Vagina (tissue), 2 donors: ENCODE data around the gene TDRKH. TPM values are rescaled to one million over a fixed set of nuclear protein-coding genes. Genes with fewer than 3 reads are reported as not detected.

Source experiments
- DNase-seq, 2 donors: peaks; one replicate each; pipeline ENCODE4 v3.0.0-alpha.2; 2017; ENCODE audit errors: extremely low spot score in 2 of 2
- H3K27ac ChIP-seq: fragments of 200-600 bp; sonication (generic); one replicate; pipeline ENCODE4 v1.5.1; 2019
- H3K27me3 ChIP-seq: fragments of 200-600 bp; sonication (generic); one replicate; pipeline ENCODE4 v1.5.1; 2019
- H3K36me3 ChIP-seq, 2 donors: fragments of 200-600 bp; sonication (generic); one replicate each; pipeline ENCODE4 v1.5.1; 2017 to 2019
- H3K4me1 ChIP-seq: fragments of 200-600 bp; sonication (generic); one replicate; pipeline ENCODE4 v1.5.1; 2019
- H3K4me3 ChIP-seq, 2 donors: fragments of 200-600 bp; sonication (generic); 1 replicate in 1 of 2; 2 replicates in 1 of 2; pipeline ENCODE4 v1.5.1; 2016 to 2019
- H3K9me3 ChIP-seq: fragments of 200-600 bp; sonication (generic); one replicate; pipeline ENCODE4 v1.5.1; 2019
- CTCF ChIP-seq, 3 experiments: fragments of 450-650 bp in 2 of 3; fragments of 200-600 bp in 1 of 3; sonication (generic) in 1 of 3; IDR thresholded peaks; one replicate each; pipeline ENCODE4 v1.5.1; 2017 to 2019; ENCODE audit warnings: antibody characterized with exemption in 3 of 3, mild to moderate bottlenecking in 2 of 3, moderate library complexity in 2 of 3
- POLR2A ChIP-seq, 2 donors: fragments of 450-650 bp; IDR thresholded peaks; one replicate each; pipeline ENCODE4 v1.6.1; 2017; ENCODE audit warnings: antibody characterized with exemption in 2 of 2, mild to moderate bottlenecking in 2 of 2, moderate library complexity in 2 of 2
- POLR2AphosphoS5 ChIP-seq, 2 donors: sonication (generic); formaldehyde crosslinking; IDR thresholded peaks; one replicate each; pipeline ENCODE4 v1.9.0; 2017; ENCODE audit warnings: antibody characterized with exemption in 2 of 2, mild to moderate bottlenecking in 2 of 2, low read depth in 1 of 2; ENCODE audit not compliant: insufficient read depth in 1 of 2
- intact Hi-C: fragments of 100-400 bp; cut with DNase I; formaldehyde crosslinking; loops from one replicate; pipeline ENCODE4 v1.15.1; 2023
- total RNA-seq: library from RNA; depleted of rRNA; stranded (reverse); fragments of >200 nt; gene quantifications from one replicate; pipeline ENCODE4 v1.2.3, GENCODE V29; 2016

TDRKH gene
- total RNA-seq, 1 donor from 2014 or later = 5.2 TPM

- peaks cover 30% of the 10 kb centered on the region for H3K4me1 ChIP-seq
- no peak for DNase-seq
- no peaks in the 10 kb centered on the region for H3K27me3 ChIP-seq
- no peak overlapping the region for H3K27ac ChIP-seq
- intact Hi-C loops = no loop called here
- TF ChIP-seq POLR2A (IDR thresholded peaks at IDR 0.05) = no peak
- no peak for TF ChIP-seq CTCF (IDR thresholded peaks at IDR 0.05)
- TF ChIP-seq POLR2AphosphoS5 (IDR thresholded peaks at IDR 0.05; ENCODE audit: insufficient read depth in 1 of 2, low read depth in 1 of 2) = no peak
- H3K36me3 ChIP-seq = no peaks in the 10 kb centered on the region
- peak overlapping the region; percentile 34 to 51 for H3K4me3 ChIP-seq
- no peaks in the 10 kb centered on the region for H3K9me3 ChIP-seq
Observed at GRCh38 chr1:151837884-151838221, 47.6 kb upstream of the TDRKH start.

DNA sequence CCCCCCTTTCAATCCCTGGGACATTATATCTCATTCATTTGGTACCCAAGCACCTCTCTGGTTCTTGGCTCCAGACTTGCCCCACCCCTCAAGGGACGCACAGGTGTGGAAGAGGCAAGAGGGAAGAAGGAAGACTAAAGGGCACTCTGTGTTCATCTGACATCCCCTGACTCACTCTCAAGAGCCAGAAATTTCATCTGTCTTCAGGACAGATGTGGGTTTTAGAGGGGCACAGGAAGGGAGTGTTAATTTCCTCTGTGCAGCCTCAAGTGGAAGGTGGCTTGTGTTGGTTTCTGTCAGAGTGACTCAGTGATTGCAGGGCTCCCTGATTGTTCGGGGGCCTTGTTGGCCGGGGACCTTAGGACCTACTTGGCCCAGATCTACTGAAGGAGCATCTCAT lies 46.9 kb upstream of the TDRKH start:
- Histone ChIP-seq H3K4me3 (no peak overlapping the region), H3K9me3 (no peaks in the 10 kb centered on the region), H3K27me3 (no peaks in the 10 kb centered on the region), H3K36me3 (no peaks in the 10 kb centered on the region), H3K27ac (no peak overlapping the region), H3K4me1 (peaks cover 36% of the 10 kb centered on the region)
- no peak for TF ChIP-seq CTCF (IDR thresholded peaks at IDR 0.05)
- TF ChIP-seq POLR2A (IDR thresholded peaks at IDR 0.05) = no peak
- no peak for TF ChIP-seq POLR2AphosphoS5 (IDR thresholded peaks at IDR 0.05; ENCODE audit: insufficient read depth in 1 of 2, low read depth in 1 of 2)
- DNase-seq = no peak
- intact Hi-C loops = no loop called here

DNA sequence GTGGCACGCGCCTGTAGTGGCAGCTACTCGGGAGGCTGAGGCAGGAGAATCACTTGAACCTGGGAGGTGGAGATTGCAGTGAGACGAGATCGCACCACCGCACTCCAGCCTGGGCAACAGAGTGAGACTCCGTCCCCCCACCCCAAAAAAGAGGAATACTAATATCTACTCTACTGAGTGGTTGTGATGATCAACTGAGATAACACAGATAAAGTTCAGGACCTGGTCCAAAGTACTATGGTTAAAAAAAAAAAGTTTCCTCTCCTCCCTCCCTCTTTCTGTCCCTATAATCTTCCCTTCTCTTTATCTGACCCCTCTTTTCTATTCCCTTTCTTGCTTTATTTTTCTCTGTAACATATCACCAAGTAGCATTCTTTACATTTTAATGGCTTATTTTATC lies 45.3 kb upstream of the TDRKH start:
- Histone ChIP-seq H3K4me3 (no peak overlapping the region), H3K9me3 (no peaks in the 10 kb centered on the region), H3K4me1 (peaks cover 42% of the 10 kb centered on the region), H3K27me3 (no peaks in the 10 kb centered on the region), H3K27ac (no peak overlapping the region), H3K36me3 (no peaks in the 10 kb centered on the region)
- no peak for DNase-seq
- TF ChIP-seq POLR2A (IDR thresholded peaks at IDR 0.05) (no peak), CTCF (IDR thresholded peaks at IDR 0.05) (no peak), POLR2AphosphoS5 (IDR thresholded peaks at IDR 0.05; ENCODE audit: insufficient read depth in 1 of 2, low read depth in 1 of 2) (no peak)
- intact Hi-C loops = no loop called here

DNA sequence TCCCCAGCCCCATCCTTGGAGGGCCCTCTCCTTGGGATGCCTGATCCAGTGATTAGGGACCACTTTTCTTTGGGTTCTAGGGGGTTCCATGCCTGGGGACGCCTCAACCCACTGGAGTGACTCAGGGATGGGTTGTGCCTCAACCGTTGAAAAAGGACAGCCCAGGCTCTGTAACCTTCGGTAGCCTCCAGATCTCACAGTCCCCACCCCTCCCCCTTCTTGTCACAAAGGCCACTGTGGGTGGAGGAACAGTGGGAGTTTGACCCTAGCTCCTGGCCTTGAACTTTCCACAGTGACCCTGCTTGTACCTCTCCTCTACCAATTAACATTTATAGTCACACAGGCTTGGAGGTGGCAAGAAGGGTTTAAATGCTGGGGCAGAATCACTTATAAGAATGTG lies 43.9 kb upstream of the TDRKH start:
- TF ChIP-seq POLR2A (IDR thresholded peaks at IDR 0.05) (no peak), POLR2AphosphoS5 (IDR thresholded peaks at IDR 0.05; ENCODE audit: insufficient read depth in 1 of 2, low read depth in 1 of 2) (no peak), CTCF (IDR thresholded peaks at IDR 0.05) (no peak)
- H3K4me1 ChIP-seq = peaks cover 38% of the 10 kb centered on the region
- H3K9me3 ChIP-seq = no peaks in the 10 kb centered on the region
- no peak for DNase-seq
- H3K4me3 ChIP-seq = no peak overlapping the region
- H3K27ac ChIP-seq = no peak overlapping the region
- H3K27me3 ChIP-seq = no peaks in the 10 kb centered on the region
- H3K36me3 ChIP-seq = no peaks in the 10 kb centered on the region
- intact Hi-C loops = no loop called here

GRCh38 chr1:151833172-151833900 lies 43.0 kb upstream of the TDRKH start:
- H3K4me3 ChIP-seq = no peak overlapping the region
- H3K36me3 ChIP-seq = no peaks in the 10 kb centered on the region
- DNase-seq = no peak
- TF ChIP-seq CTCF (IDR thresholded peaks at IDR 0.05) (no peak), POLR2AphosphoS5 (IDR thresholded peaks at IDR 0.05; ENCODE audit: insufficient read depth in 1 of 2, low read depth in 1 of 2) (no peak), POLR2A (IDR thresholded peaks at IDR 0.05) (no peak)
- H3K27ac ChIP-seq = no peak overlapping the region
- H3K27me3 ChIP-seq = no peaks in the 10 kb centered on the region
- intact Hi-C loops = no loop called here
- H3K4me1 ChIP-seq = peaks cover 30% of the 10 kb centered on the region
- H3K9me3 ChIP-seq = no peaks in the 10 kb centered on the region
